DMS114 treated with DMSO at 0.1 percent for 48 hours (cell line): Measurements from ENCODE around the gene C19orf73.

Experiments
- DNase-seq: peaks from one replicate; lab custom pipeline; 2025; ENCODE audit not compliant: unreplicated experiment; lab: John Stamatoyannopoulos, UW

Gene C19orf73

DNA sequence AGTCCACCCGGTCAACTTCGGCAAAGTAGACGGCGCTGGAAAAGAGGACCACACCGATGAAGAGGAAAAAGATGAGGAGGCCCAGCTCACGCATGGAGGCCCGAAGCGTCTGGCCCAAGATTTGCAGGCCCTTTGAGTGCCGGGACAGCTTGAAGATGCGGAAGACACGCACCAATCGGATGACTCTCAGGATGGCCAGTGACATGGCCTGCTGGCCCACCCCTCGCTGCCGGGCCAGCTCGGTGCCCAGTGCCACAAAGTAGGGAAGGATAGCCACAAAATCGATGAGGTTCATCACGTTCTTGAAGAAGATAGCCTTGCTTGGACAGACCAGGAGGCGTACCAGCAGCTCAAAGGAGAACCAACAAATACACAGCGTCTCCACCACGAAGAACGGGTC lies 48.5 kb downstream of the C19orf73 start:
- DNase-seq, result no peak

DNA sequence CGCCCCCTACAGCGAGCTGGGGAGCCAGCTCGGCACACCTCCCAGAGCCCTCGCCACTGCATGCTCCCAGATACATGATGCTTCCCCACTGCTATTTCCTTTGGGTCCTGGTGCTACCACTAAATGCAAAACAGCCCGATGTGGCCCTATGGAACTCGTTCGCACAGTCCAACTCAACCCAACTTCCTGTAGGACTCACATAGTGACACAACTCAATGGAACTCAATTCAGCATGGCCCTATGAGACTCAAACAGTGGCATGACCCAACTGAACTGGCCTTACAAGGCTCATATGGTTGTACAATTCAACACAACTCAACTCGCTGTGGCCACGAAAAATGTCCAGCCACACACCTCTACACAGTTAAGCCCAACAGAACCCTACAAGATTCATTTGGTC lies 49.9 kb downstream of the C19orf73 start:
- DNase-seq, result no peak
